CD14-positive monocyte (primary cell): ENCODE results near the gene BFSP2. TPM values are rescaled to one million over a fixed set of nuclear protein-coding genes. Genes with fewer than 3 reads are reported as not detected.

Experiments
- DNase-seq, 3 donors: peaks; one replicate each; pipeline ENCODE4 v3.0.0-alpha.2; 2011 to 2022
- H2AFZ ChIP-seq: 2 replicates; pipeline ENCODE4 v1.6.0; 2012; ENCODE audit warnings: mild to moderate bottlenecking, low read depth, low read length, inconsistent platforms; ENCODE audit not compliant: insufficient read depth, poor library complexity, severe bottlenecking
- H3K27ac ChIP-seq, 2 donors: 1 replicate in 1 of 2; 2 replicates in 1 of 2; pipeline ENCODE4 v1.5.1; 2012 to 2013; ENCODE audit warnings: low read length in 2 of 2, control low read depth in 1 of 2, inconsistent platforms in 1 of 2, low read depth in 1 of 2, mild to moderate bottlenecking in 1 of 2
- H3K27me3 ChIP-seq, 2 donors: one replicate each; pipeline versions ENCODE4 v1.6.0 to v1.6.1; 2011 to 2013; ENCODE audit warnings: low read length in 2 of 2; ENCODE audit not compliant: control insufficient read depth in 2 of 2, insufficient read depth in 2 of 2
- H3K36me3 ChIP-seq, 2 donors: replicated peaks in 1 of 2; 1 replicate in 1 of 2; 2 replicates in 1 of 2; pipeline versions ENCODE4 v1.5.1 to v1.6.1; 2012 to 2013; ENCODE audit warnings: low read length in 2 of 2, control low read depth in 1 of 2, inconsistent platforms in 1 of 2, mild to moderate bottlenecking in 1 of 2; ENCODE audit not compliant: insufficient read depth in 2 of 2, control insufficient read depth in 1 of 2
- H3K4me1 ChIP-seq, 2 donors: 1 replicate in 1 of 2; 2 replicates in 1 of 2; pipeline versions ENCODE4 v1.5.1 to v1.6.1; 2012 to 2013; ENCODE audit warnings: low read length in 2 of 2, control low read depth in 1 of 2, inconsistent platforms in 1 of 2, mild to moderate bottlenecking in 1 of 2, moderate library complexity in 1 of 2; ENCODE audit not compliant: insufficient read depth in 2 of 2, control insufficient read depth in 1 of 2
- H3K4me2 ChIP-seq: replicated peaks from 2 replicates; pipeline ENCODE3; 2012; ENCODE audit warnings: low read length, moderate library complexity, mild to moderate bottlenecking; ENCODE audit not compliant: poor library complexity, severe bottlenecking; ENCODE audit errors: extremely low read depth
- H3K4me3 ChIP-seq, 3 experiments: fragments of 200-600 bp in 1 of 3; sonication (generic) in 1 of 3; replicated peaks in 1 of 3; 1 replicate in 2 of 3; 2 replicates in 1 of 3; pipeline ENCODE4 v1.5.1; 2011 to 2013; ENCODE audit warnings: low read length in 3 of 3, mild to moderate bottlenecking in 3 of 3, control low read depth in 2 of 3, low read depth in 2 of 3, inconsistent platforms in 1 of 3, moderate library complexity in 1 of 3
- H3K79me2 ChIP-seq: 2 replicates; pipeline ENCODE4 v1.6.0; 2012; ENCODE audit warnings: mild to moderate bottlenecking, control low read depth, inconsistent platforms, low read length, moderate library complexity; ENCODE audit not compliant: insufficient read depth
- H3K9ac ChIP-seq: 2 replicates; pipeline ENCODE4 v1.6.0; 2017; ENCODE audit warnings: low read length, mild to moderate bottlenecking; ENCODE audit not compliant: insufficient read depth, poor library complexity, severe bottlenecking
- H3K9me3 ChIP-seq, 2 donors: replicated peaks in 1 of 2; 1 replicate in 1 of 2; 2 replicates in 1 of 2; pipeline versions ENCODE4 v1.5.1 to v1.6.1; 2012 to 2013; ENCODE audit warnings: low read length in 2 of 2, control low read depth in 1 of 2; ENCODE audit not compliant: control insufficient read depth in 1 of 2, insufficient read depth in 1 of 2
- H4K20me1 ChIP-seq: 2 replicates; pipeline ENCODE4 v1.6.0; 2012; ENCODE audit warnings: mild to moderate bottlenecking, low read length, control low read depth, moderate library complexity; ENCODE audit not compliant: insufficient read depth
- H3K27ac Mint-ChIP-seq, 7 donors: one replicate each; pipeline ENCODE4 v1.8.0; 2020; ENCODE audit warnings: mild to moderate bottlenecking in 7 of 7, mixed read lengths in 7 of 7, moderate library complexity in 6 of 7, inconsistent platforms in 2 of 7
- H3K27me3 Mint-ChIP-seq, 3 donors: one replicate each; pipeline ENCODE4 v1.8.0; 2021 to 2022; ENCODE audit warnings: low read depth in 3 of 3, mild to moderate bottlenecking in 3 of 3, mixed read lengths in 3 of 3, moderate library complexity in 3 of 3, inconsistent platforms in 1 of 3
- H3K36me3 Mint-ChIP-seq, 2 donors: one replicate each; pipeline ENCODE4 v1.8.0; 2020; ENCODE audit warnings: mixed read lengths in 2 of 2, inconsistent platforms in 1 of 2, mild to moderate bottlenecking in 1 of 2
- H3K4me1 Mint-ChIP-seq: one replicate; pipeline ENCODE4 v1.8.0; 2020; ENCODE audit warnings: mild to moderate bottlenecking, mixed read lengths
- H3K4me3 Mint-ChIP-seq, 2 donors: one replicate each; pipeline ENCODE4 v1.8.0; 2020; ENCODE audit warnings: mild to moderate bottlenecking in 2 of 2, mixed read lengths in 2 of 2, moderate library complexity in 1 of 2
- H3K9me3 Mint-ChIP-seq, 7 donors: one replicate each; pipeline ENCODE4 v1.8.0; 2020 to 2022; ENCODE audit warnings: mixed read lengths in 7 of 7, mild to moderate bottlenecking in 6 of 7, moderate library complexity in 6 of 7, inconsistent platforms in 2 of 7
- WGBS: methylation state at CpG from one replicate; pipeline ENCODE4 v1.1.5; 2013; ENCODE audit warnings: missing lambda C conversion rate; ENCODE audit not compliant: insufficient coverage; 5-methylcytosine and 5-hydroxymethylcytosine counted together
- intact Hi-C, 2 donors: fragments of 100-400 bp; cut with micrococcal nuclease; formaldehyde crosslinking; loops; one replicate each; pipeline versions ENCODE4 v1.15.0 to v1.15.1; 2023
- polyA plus RNA-seq, 3 donors: library from polyadenylated mRNA; depleted of rRNA in 1 of 3; unstranded in 2 of 3; stranded (reverse) in 1 of 3; fragments of 300-500 nt in 2 of 3; fragments of >200 nt in 1 of 3; fragmentation: Illumina TruSeq in 2 of 3; gene quantifications; 1 replicate in 2 of 3; 2 replicates in 1 of 3; pipeline ENCODE4 v1.2.3, GENCODE V29; 2012 to 2021
- TF ChIP-seq, protein P1 (sequence below): fragments of 200-600 bp; IDR thresholded peaks from one replicate; pipeline ENCODE4 v1.8.0; 2022; ENCODE audit warnings: antibody characterized with exemption, mild to moderate bottlenecking

BFSP2 gene
- polyA plus RNA-seq, 3 donors: not detected

GRCh38 chr3:133491481-133492059 lies 91.7 kb downstream of the BFSP2 start:
- no peaks in the 10 kb centered on the region for H3K4me1 ChIP-seq
- no peaks in the 10 kb centered on the region for H3K36me3 ChIP-seq
- TF ChIP-seq, protein P1, sequence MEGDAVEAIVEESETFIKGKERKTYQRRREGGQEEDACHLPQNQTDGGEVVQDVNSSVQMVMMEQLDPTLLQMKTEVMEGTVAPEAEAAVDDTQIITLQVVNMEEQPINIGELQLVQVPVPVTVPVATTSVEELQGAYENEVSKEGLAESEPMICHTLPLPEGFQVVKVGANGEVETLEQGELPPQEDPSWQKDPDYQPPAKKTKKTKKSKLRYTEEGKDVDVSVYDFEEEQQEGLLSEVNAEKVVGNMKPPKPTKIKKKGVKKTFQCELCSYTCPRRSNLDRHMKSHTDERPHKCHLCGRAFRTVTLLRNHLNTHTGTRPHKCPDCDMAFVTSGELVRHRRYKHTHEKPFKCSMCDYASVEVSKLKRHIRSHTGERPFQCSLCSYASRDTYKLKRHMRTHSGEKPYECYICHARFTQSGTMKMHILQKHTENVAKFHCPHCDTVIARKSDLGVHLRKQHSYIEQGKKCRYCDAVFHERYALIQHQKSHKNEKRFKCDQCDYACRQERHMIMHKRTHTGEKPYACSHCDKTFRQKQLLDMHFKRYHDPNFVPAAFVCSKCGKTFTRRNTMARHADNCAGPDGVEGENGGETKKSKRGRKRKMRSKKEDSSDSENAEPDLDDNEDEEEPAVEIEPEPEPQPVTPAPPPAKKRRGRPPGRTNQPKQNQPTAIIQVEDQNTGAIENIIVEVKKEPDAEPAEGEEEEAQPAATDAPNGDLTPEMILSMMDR: no peak
- H3K27ac ChIP-seq: no peak overlapping the region
- 77% methylated on average over 2 of the region's 3 CpGs for WGBS
- H4K20me1 ChIP-seq: no peaks in the 10 kb centered on the region
- H3K79me2 ChIP-seq: no peaks in the 10 kb centered on the region
- Mint-ChIP-seq H3K27me3 (peaks cover 0 to 4% (median 0%) of the 10 kb centered on the region in 3 donors), H3K9me3 (peaks cover 0 to 6% (median 5%) of the 10 kb centered on the region in 7 donors), H3K27ac (no peak overlapping the region), H3K4me3 (no peak overlapping the region), H3K36me3 (no peaks in the 10 kb centered on the region), H3K4me1 (no peaks in the 10 kb centered on the region)
- H3K27me3 ChIP-seq: no peaks in the 10 kb centered on the region
- peaks cover 0 to 9% of the 10 kb centered on the region in 2 donors for H3K9me3 ChIP-seq
- no peak overlapping the region for H3K9ac ChIP-seq
- intact Hi-C loops: no loop called here
- H3K4me3 ChIP-seq: no peak overlapping the region
- H3K4me2 ChIP-seq: no peak overlapping the region
- H2AFZ ChIP-seq: no peak overlapping the region
- DNase-seq: no peak

GRCh38 chr3:133492159-133492741 lies 92.4 kb downstream of the BFSP2 start:
- no peaks in the 10 kb centered on the region for H3K27me3 ChIP-seq
- Mint-ChIP-seq H3K4me3 (no peak overlapping the region), H3K27ac (no peak overlapping the region), H3K27me3 (peaks cover 0 to 4% (median 0%) of the 10 kb centered on the region in 3 donors), H3K4me1 (no peaks in the 10 kb centered on the region), H3K9me3 (peaks cover 0 to 2% (median 0%) of the 10 kb centered on the region in 7 donors), H3K36me3 (no peaks in the 10 kb centered on the region)
- no peaks in the 10 kb centered on the region for H3K4me1 ChIP-seq
- intact Hi-C loops: no loop called here
- no peak overlapping the region for H3K4me2 ChIP-seq
- H3K79me2 ChIP-seq: no peaks in the 10 kb centered on the region
- peaks cover 0 to 2% of the 10 kb centered on the region in 2 donors for H3K9me3 ChIP-seq
- no peak for DNase-seq
- no peak overlapping the region for H2AFZ ChIP-seq
- no peaks in the 10 kb centered on the region for H3K36me3 ChIP-seq
- H3K27ac ChIP-seq: no peak overlapping the region
- 91% methylated on average over 6 of the region's 6 CpGs for WGBS
- TF ChIP-seq, protein P1: no peak
- no peak overlapping the region for H3K9ac ChIP-seq
- no peak overlapping the region for H3K4me3 ChIP-seq
- H4K20me1 ChIP-seq: no peaks in the 10 kb centered on the region
